CD4-positive, alpha-beta T cell treated with Interferon gamma for 1 hour (primary cell): ENCODE data around the gene DCBLD2.

Experiments used
- DNase-seq: peaks from one replicate; pipeline ENCODE4 v3.0.0-alpha.2; 2020

DCBLD2 gene, protein sequence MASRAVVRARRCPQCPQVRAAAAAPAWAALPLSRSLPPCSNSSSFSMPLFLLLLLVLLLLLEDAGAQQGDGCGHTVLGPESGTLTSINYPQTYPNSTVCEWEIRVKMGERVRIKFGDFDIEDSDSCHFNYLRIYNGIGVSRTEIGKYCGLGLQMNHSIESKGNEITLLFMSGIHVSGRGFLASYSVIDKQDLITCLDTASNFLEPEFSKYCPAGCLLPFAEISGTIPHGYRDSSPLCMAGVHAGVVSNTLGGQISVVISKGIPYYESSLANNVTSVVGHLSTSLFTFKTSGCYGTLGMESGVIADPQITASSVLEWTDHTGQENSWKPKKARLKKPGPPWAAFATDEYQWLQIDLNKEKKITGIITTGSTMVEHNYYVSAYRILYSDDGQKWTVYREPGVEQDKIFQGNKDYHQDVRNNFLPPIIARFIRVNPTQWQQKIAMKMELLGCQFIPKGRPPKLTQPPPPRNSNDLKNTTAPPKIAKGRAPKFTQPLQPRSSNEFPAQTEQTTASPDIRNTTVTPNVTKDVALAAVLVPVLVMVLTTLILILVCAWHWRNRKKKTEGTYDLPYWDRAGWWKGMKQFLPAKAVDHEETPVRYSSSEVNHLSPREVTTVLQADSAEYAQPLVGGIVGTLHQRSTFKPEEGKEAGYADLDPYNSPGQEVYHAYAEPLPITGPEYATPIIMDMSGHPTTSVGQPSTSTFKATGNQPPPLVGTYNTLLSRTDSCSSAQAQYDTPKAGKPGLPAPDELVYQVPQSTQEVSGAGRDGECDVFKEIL

DNA sequence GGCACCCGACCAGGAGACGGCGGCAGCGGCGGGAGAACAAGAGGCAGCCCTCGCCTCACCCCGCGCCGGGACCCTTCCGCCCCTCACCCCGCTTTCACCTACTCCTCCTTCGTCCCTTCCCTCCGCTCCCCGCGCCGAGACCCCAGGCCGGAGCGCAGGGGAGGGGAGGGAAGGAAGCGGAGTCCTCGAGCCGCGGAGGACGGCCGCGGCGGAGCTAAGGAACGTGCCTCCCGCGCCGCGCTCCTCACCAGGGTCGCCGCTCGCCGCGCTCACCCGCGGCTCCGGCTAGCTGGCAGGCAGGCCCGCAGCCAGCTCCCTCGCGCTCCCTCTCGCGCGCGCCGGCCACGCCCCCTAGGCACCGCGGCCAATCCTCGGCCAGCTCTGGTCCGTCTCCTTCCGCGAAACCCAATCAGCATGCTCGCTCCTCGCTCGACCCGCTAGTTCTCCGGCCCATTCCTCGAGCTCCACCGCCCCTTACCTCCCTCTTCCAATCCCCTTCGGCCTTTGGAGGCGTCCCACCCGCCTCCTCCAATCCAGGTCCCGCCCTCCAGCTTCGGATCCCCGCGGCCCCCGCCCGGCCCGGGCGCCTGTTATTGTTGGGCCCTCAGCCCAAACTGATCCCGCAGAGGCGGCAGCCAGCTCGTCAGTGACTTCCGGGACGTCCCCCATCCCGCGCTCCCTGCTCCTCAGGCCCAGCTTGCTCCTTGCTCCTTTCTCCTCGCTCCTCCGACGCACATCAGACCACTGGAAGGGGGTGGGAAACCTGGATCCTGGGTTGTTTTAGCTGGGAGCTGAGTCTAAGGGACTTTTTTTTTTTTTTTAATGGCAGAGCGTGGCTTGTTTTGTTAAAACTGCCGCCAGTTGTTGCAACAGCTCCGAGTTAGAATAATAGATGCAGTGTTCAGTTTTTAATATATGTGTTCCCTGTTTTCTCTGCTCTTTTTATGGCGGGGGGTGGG lies at the start of gene DCBLD2:
TSS of gene DCBLD2 (minus strand) at position 304 of the 959 bp plus-strand sequence. CDS start 369 bp downstream, outside the sequence.
- DNase-seq, result peak; percentile 93

DNA sequence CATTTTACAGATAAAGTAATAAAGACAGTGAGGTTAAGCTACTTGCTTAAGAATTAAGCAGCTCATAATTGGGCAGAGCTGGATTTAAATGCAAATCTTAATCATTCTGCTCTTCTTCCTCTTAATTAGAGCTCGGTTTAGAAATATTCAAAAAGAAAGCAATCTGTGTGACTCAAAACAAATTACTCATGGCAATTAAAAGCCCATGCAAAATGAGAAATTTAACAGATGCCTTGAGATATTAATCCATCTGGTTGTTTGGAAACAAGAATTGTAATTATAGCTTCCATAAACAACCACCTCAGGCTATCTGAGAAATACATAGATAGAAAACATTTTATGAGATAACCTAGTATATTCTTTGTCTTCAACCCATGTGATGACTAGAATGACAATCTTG lies 44.2 kb upstream of the DCBLD2 start:
- no peak for DNase-seq

DNA sequence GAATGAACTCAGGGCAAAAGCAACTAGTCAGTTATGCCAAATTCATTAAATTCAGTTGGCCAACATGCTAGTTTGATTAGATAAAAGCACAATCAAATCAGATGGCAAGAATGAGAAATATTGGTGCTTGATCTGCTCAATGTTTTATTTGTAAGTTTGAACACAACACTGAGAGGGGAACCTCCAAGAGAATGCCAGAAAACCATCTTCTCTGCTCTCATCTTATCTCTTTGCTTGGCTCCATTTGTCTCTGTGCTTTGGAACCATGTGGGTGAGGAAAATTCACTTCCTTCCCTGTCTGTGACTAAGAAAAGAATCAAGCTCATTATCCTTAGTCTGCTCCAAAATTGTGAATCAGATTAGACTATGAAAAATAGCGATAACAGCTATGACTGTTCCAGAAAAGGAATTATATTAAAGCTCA lies 43.6 kb upstream of the DCBLD2 start:
- no peak for DNase-seq

GRCh38 chr3:98930413-98930812 lies 28.9 kb upstream of the DCBLD2 start:
- DNase-seq, result no peak

GRCh38 chr3:98921957-98922356 lies 20.5 kb upstream of the DCBLD2 start:
- no peak for DNase-seq

GRCh38 chr3:98920166-98920565 lies 18.7 kb upstream of the DCBLD2 start:
- no peak for DNase-seq

DNA sequence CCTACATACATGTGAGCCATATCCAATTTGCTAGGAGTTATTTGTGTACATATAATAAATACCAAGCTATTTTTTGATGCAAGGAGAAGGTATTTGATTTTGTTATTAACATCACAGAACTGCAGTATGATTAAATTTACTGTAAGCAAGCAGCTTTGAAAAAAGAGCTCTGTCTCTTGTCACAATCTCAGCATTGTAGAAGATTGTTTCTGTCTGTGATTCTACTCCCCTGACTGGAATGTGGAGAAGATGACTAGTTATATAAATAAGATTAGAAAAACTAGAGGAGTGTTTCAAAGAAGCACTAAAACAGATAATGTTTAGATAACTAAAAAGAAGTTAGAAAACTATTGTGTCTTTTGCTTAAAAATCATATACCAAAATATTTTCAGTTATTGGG lies 17.1 kb upstream of the DCBLD2 start:
- DNase-seq, result no peak

GRCh38 chr3:98917608-98918007 lies 16.1 kb upstream of the DCBLD2 start:
- no peak for DNase-seq

DNA sequence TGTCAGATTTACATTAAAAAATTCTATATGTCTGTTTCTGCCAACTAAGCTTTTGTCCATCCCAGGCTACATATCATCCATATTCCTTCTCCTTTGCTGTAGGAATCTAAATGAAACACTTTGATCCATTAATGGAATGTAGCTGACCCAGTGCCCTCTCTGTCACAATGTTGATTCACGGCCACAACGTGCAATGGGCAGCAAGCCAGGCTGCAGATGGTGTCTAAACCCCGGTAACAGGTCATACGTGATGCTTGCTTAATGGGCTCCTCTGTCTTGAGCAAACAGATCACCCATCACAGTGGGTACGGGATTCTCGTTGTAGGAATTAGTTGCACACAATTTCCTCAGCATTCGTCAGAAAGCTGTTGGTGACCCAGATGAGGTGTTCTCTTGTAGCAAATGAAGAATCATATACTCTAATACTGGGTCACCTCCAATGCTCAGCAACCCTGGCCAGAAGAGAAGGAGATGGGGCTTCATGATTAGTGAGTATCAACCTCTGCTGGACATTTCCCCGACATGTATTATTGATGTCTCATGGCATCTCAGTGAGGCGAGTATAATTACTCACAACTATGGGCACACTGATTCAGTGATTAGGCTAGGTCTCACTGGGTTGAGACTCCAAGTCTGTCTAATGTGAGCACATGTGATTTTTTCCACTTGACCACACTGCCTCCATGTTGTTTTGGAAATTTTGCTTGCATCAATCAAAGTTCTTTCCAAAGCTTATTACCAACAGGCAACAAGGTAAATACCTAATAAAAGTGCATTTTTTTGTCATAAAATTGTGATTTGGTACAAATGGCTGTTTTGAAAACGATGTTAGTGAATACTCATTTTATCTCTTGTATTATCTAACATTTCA lies 12.9 kb upstream of the DCBLD2 start:
- DNase-seq, result no peak

- DNase-seq, result no peak
Measured at GRCh38 chr3:98912448-98912847, 11.0 kb upstream of the DCBLD2 start.

DNA sequence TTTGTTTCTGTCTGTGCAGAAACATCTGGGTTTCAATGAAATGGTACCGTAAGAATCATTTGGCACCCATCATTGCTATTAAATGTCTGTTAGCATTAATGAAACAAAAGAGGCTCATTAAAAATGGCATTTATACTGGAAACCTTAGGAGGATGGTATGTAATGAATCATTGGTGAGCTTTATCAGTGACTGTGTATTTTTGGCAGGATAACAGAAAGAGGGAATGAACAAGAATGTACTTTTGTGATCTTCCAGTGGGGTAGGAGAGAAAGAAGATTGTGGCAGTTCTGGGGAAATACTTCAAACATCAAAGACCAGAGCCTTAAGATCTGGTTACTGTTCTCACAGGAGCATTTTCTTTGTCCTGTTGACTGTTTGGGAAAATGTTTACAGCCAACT lies 4.7 kb upstream of the DCBLD2 start:
- no peak for DNase-seq

DNA sequence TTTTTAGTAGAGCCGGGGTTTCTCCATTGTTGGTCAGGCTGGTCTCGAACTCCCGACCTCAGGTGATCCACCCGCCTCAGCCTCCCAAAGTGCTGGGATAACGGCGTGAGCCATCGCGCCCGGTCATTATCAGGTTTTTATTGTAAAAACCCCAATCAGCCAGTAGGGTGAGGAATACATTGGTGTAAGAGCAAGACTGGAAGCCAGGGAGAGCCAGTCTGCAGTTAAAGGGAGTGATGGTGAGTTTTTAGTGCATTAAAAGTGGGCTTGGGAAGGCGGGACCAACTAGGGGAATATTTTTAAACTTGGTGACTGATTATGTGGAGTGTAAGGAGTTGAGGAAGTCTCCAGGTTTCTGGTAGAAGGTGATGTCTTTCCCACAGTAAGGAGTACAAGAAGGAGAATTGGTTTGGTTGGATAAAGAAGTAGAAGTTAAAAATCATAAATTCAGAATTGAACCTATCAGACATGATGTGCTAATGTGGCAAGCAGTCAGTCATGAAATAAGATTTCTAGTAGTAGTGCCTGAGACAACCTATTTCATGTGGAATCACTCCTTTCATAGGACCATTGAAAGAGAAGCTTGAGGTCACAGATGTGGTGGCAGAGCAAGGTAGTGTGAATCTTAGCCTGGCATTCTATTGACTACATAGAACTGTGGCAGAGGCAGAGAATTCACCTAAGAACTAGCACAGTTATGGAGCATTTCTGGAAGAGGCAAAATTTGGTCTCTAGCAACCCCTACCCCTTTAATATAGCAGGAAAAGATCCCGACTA lies 2.4 kb upstream of the DCBLD2 start:
- no peak for DNase-seq

GRCh38 chr3:98903099-98903498 lies 1.6 kb upstream of the DCBLD2 start:
- DNase-seq, result no peak

- DNase-seq, result no peak
Measured at GRCh38 chr3:98902351-98902740, 851 bp upstream of the DCBLD2 start.

DNA sequence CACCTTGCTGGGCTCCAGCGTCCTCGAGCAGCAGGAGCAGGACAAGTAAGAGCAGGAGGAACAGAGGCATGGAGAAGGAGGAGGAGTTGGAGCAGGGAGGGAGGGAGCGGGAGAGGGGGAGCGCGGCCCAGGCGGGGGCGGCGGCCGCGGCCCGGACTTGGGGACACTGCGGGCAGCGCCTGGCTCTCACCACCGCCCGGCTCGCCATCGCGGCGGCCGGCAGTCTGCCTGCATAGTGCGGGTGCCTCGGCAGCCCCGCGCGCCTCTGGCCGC lies 440 bp downstream of the DCBLD2 start:
- no peak for DNase-seq

DNA sequence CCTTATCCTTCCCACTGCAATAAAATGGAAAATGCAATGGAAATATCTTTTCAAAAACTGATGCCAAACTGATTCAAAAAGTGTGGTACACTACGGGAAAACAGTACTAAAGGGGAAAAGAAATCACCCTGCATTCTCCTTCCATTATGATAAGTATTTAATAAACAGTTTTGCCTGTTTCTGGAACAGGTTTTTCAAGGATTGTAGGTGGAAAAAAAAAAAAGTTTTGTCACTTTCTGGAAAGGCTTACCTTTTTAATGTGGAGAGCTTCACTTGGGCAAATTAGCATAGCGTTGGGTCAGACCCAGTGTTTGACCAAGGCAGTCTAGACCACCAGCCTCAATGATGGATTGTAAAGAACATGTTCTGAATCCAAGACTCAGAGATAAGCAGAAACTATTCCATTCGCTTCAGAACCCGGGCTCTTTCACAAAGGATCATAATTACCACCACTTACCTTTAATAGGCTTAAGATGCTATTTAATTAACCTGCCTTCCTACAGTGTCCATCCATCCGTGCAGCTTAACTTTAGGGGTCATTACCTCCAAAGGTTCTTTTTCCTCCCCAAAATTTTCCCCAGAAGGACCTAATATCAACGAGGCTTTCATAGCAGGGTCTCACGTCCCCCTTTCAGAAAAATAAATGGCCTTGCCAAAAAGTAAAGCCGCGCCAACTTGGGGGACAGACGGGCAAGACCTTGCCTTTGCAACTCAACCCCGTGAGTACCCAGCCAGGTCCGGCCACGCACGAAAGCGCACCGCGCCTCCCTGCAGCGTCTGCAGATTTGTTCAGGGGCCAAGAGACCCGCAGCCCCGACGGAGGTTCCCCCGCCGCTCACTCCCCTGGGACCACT lies 1.0 kb downstream of the DCBLD2 start:
- DNase-seq, result peak; percentile 3

DNA sequence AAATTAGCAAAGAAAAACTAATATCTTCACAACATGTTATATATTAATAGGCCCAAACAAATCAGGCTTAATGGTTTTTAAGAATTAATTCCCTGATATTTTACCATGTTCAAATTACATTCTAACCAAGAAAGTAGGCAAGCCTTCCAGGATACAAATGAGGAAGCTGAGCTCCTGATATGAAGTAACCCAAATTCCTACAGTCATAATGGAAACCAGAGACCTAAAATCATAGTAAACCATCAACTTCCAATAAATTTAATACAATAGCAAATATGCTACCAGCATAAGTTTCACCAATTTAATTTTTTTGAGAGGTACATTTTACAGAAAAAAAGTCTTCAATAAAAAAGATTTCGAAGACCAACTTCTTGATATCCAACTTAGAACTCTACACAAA lies 3.8 kb downstream of the DCBLD2 start:
- no peak for DNase-seq

- DNase-seq, result no peak
Measured at GRCh38 chr3:98894791-98895576, 6.5 kb downstream of the DCBLD2 start.

DNA sequence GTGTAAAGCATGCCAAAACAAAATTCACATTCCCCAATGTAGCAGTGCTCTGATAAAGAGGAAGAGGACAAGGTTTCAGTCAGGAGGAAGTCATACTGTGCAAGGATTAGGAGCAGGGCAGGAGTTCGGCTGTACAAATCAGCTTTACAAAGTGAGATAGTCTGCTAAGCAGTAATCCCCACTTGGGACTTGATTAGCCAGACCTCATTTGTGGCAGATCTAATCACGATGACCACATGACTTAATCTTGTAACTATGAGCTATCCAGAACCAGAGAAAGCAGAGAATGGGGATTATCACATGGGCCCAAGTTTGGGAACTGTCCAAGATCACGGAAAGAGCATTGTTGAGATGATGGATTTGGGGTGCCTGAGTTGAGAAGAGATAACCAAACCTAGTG lies 7.8 kb downstream of the DCBLD2 start:
- DNase-seq, result no peak

DNA sequence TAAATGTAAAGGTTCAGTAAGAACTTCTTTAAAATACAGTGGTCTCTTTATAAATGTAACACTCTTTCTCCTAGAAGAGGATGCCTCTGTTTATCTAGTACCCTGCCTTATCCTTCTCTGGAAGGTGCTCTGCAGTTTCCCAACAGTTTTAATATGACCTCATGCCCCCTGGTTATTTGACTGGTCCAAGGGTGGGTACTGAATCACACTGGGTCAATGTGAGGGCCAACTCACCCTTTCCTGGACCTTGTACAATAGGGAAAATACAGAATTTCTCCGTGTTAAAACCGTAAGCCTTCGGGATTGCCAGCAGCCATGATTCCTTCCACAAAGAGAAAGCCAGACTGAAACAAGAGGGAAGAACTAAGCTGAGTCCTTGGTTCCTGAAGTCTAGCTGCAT lies 9.2 kb downstream of the DCBLD2 start:
- no peak for DNase-seq
